ENCODE results near the gene MXRA5. TPM values are rescaled to one million over a fixed set of nuclear protein-coding genes. Genes with fewer than 3 reads are reported as not detected.

MXRA5 gene
- total and polyA plus RNA-seq, 2 of the 13 experiments (the other 11 are each of a cell fraction or from before 2014, with no cell fraction given), result not detected

GRCh38 chrX:3340016-3340415, 6.4 kb downstream of the MXRA5 start:
- H3K9ac ChIP-seq (ENCODE audit: insufficient read depth, low read depth, low read length), result no peak overlapping the region
- no peak overlapping the region for H3K27ac ChIP-seq (ENCODE audit: extremely low read length, insufficient read depth, low read length)
- no peaks in the 10 kb centered on the region for H3K4me1 ChIP-seq (ENCODE audit: insufficient read depth, low read length)
- POLR2A ChIA-PET, result no interaction called here
- WGBS (ENCODE audit: low lambda C conversion rate), result 0% methylated on average over 1 of the region's 1 CpG
- FAIRE-seq (no peak), ATAC-seq (no peak), DNase-seq (ENCODE audit: low spot score) (no peak)
- H2AFZ ChIP-seq (ENCODE audit: low read length), result no peak overlapping the region
- TF ChIP-seq ZNF124 (CRISPR knock-in tag; IDR thresholded peaks at IDR 0.05), result no peak
- no peak for TF ChIP-seq CHD2 (IDR thresholded peaks at IDR 0.05; ENCODE audit: low read depth, low read length)
- TF ChIP-seq SIX1 (CRISPR knock-in tag; IDR thresholded peaks at IDR 0.05; ENCODE audit: borderline replicate concordance), result no peak
- TF ChIP-seq TSC22D2 (CRISPR knock-in tag; IDR thresholded peaks at IDR 0.05; ENCODE audit: borderline replicate concordance), result no peak
- no peak for TF ChIP-seq REST (IDR thresholded peaks at IDR 0.05; ENCODE audit: borderline replicate concordance in 1 of 2, low read depth in 1 of 2, low read length in 2 of 2)
- no peak for TF ChIP-seq ZNF3 (CRISPR knock-in tag; IDR thresholded peaks at IDR 0.05)
- no peak for TF ChIP-seq ZNF496 (CRISPR knock-in tag; IDR thresholded peaks at IDR 0.05; ENCODE audit: insufficient replicate concordance)
- TF ChIP-seq RBAK (CRISPR knock-in tag; IDR thresholded peaks at IDR 0.05), result no peak
- TF ChIP-seq ZNF264 (CRISPR knock-in tag; IDR thresholded peaks at IDR 0.05), result no peak
- CTCF ChIA-PET (ENCODE audit: low intra/inter-chr PET ratio, low total read pairs), result no interaction called here
- BruUV-seq (replicated peaks), result no TSS peak
- no peaks in the 10 kb centered on the region for H4K20me1 ChIP-seq (ENCODE audit: insufficient read depth, low read length)
- no peaks in the 10 kb centered on the region for H3K9me3 ChIP-seq (ENCODE audit: low read length)
- no peaks in the 10 kb centered on the region for H3K79me2 ChIP-seq (ENCODE audit: insufficient read depth, low read length)
- no peaks in the 10 kb centered on the region for H3K36me3 ChIP-seq (replicated peaks in 1 of 2; ENCODE audit: control insufficient read depth in 1 of 2, insufficient read depth in 2 of 2, low read length in 2 of 2)
- in situ Hi-C loops (cut with HindIII; ENCODE audit: extremely low pct_ligation_motif_present, low pct_unique_long_range_greater_than_20kb) (no loop called here), intact Hi-C loops (cut with micrococcal nuclease; ENCODE audit: unreplicated experiment) (no loop called here)
- no peak overlapping the region for H3K4me3 ChIP-seq (replicated peaks in 1 of 3; ENCODE audit: insufficient read depth in 1 of 3, low read depth in 2 of 3, low read length in 3 of 3)
- H3K27me3 ChIP-seq (ENCODE audit: control insufficient read depth in 1 of 2, insufficient read depth in 2 of 2, low read length in 2 of 2), result no peaks in the 10 kb centered on the region
- H3K4me2 ChIP-seq (ENCODE audit: low read depth, low read length), result no peak overlapping the region
